Fibroblast of lung (primary cell): ENCODE data around the gene ZRSR2.

Experiments used
- CTCF ChIP-seq, 2 donors: IDR thresholded peaks in 1 of 2; conservative IDR thresholded peaks in 1 of 2; 1 replicate in 1 of 2; 2 replicates in 1 of 2; pipeline ENCODE4 v1.5.1; 2011 to 2012; ENCODE audit warnings: low read length in 2 of 2, control low read depth in 1 of 2, inconsistent platforms in 1 of 2, low read depth in 1 of 2, mild to moderate bottlenecking in 1 of 2
- EZH2 ChIP-seq: IDR thresholded peaks from 2 replicates; pipeline ENCODE4 v1.5.1; 2012; ENCODE audit warnings: low read length, control low read depth, mild to moderate bottlenecking; ENCODE audit errors: missing control alignments

GRCh38 chrX:15856222-15856587 is 65.9 kb downstream of the ZRSR2 start:
- TF ChIP-seq CTCF (conservative IDR thresholded peaks at IDR 0.05 in 1 of 2, IDR thresholded peaks at IDR 0.05 in 1 of 2; ENCODE audit: low read depth in 1 of 2, low read length in 2 of 2) (no peak), EZH2 (no peak)
